ENCODE measurements around the gene CARD10.

DNA sequence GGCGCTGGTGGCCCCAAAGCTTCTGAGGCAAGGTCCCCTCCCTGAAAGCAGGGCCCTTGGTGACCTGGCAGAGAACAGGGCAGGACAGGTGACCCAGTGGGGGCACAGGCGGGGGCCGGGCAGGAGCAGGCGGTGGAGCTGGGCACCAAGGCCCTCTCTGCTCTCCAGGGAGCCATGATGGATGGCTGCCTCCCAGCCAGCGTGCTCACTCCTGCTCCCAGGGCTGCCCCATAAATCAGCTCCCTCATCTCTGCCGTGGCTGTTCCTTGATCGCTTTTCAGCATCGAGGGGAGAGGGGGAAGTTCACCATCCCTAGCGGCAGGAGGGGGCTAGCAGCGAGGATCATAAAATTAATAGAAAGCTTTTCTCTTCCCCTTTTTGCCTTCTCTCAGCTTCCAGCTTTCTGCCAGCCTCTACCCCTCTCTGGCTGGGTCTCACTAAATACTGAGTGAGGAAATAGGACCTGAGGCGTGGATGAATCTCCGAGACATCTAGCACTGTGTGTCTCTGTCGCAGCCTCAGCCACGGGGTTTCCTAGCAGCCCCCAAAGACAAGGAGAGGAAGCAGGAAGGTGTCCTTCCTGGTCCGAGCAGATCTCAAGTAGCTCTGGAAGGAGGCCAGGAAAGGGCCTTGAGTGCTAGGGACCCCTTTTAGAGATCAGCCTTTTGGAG is 69.7 kb downstream of the CARD10 start:
- TF ChIP-seq POLR2AphosphoS5 (IDR thresholded peaks at IDR 0.05; ENCODE audit: low read depth, low read length) (no peak), POLR2A (IDR thresholded peaks at IDR 0.05; ENCODE audit: low read depth, low read length) (no peak)
